Stimulated activated CD4-positive, alpha-beta T cell treated with anti-CD3 and anti-CD28 coated beads, Interleukin-1b, Interleukin-23, amount 100 ng/mL, for 24 hours (primary cell): Measurements from ENCODE around the gene WWC1.

Experiments used
- DNase-seq, 4 experiments: peaks; one replicate each; pipeline ENCODE4 v3.0.0-alpha.2; 2020; ENCODE audit warnings: low read depth in 4 of 4, low spot score in 1 of 4

The WWC1 gene

DNA sequence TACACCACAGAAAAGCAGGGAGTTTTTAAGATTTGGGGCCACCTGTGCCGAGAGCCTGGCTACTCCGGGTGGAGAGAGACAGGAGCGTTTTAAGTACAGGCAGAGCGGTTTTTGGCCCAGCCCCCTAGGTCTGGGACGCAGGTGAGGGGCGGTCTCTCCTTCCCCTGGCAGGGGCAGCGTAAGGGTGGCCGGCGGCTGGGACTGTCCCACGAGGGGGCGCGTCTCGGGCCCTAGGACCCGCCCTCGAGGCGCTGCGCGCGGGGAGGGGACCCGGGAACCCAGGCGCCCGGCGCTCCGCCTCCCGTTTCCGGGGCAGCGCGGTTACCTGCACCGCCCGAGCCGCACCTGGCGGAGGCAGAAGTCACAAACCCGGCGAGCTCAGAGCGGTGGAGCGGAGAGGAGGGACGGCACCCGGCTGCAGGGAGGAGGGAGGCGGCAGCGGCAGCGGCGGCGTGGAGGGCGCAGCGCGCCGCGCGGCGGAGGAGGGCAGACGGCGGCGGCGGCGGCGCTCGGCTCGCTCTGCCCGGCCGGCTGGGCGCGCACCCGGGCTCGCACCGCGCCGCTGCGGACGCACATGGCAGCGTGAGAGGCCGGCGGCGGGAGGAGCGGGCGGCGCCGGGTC, at the start of gene WWC1:
Gene WWC1, plus strand, starts transcription at position 304 of the 622 bp plus-strand sequence. CDS start 508 bp downstream, outside the sequence.
- peak in 3 of 4 experiments; percentile 7 to 21 (median 18) for DNase-seq

GRCh38 chr5:168244838-168245559, 46.4 kb upstream of the WWC1 start:
- no peak for DNase-seq

DNA sequence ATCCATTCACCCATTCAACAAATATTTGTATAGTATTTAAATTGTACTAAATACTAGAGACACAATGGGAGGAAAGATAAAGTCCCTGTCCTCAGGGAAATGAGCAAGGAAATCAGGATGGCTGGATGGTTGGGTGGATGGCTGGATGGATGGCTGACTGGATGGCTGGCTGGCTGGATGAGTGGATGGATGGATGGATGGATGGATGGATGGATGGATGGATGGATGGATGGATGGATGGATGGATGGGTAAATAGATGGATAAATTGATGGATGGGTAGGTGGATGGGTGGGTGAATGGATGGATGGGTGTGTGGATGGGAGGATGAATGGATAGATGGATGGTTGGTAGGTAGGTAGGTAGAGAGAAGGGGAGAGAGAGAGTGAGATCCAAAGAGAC, 41.5 kb upstream of the WWC1 start:
- no peak for DNase-seq

- no peak for DNase-seq
These were observed 40.2 kb upstream of the WWC1 start for GRCh38 chr5:168251259-168251658.

DNA sequence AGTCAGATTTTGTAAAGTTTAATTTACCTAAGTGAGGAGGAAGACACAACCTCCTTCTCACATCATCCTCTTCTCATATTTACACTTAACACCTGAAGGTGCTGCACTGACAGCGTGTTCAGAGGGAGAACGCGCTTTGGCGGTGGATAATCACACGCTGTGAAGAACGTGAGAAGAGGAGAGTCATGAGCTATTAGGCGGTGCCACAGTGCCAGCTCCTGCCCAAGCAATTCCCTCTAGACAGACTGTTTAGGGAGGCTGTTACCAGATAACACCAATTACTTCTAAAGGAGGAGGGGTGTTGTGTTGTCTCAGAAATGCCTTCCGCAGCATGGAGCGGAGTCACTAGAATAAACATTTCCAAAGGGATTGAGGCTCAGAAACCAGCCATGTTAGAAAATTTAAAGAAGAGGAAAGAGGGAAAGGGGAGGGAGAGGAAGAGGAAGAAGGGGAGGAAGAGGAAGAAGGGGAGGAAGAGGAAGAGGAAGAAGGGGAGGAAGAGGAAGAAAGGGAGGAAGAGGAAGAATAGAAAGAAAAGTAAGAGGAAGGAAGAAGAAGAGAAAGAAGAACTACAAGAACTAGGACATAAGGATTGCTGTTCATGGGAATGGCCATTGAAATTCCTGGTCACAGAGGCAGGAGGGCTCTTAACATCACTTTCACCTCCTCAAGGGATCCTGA, 37.3 kb upstream of the WWC1 start:
- no peak for DNase-seq

- no peak for DNase-seq
These were observed 30.9 kb upstream of the WWC1 start for GRCh38 chr5:168260353-168261226.

DNA sequence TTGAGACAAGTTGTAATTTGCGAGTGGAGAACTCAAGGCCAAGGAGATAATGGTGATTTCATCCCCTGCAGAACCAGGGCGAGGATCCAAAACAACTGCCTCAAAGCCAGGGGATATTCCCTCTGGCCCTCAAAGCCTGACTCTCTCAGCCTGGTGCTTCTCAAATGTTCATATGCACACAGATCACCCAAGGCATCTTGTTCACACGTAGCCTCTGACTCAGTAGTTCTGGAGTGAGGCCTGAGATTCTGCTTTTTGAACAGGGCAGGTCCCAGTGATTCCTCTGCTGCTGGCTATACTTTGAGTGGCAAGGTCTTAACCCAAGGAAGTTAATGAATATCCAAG, 30.2 kb upstream of the WWC1 start:
- DNase-seq: no peak

DNA sequence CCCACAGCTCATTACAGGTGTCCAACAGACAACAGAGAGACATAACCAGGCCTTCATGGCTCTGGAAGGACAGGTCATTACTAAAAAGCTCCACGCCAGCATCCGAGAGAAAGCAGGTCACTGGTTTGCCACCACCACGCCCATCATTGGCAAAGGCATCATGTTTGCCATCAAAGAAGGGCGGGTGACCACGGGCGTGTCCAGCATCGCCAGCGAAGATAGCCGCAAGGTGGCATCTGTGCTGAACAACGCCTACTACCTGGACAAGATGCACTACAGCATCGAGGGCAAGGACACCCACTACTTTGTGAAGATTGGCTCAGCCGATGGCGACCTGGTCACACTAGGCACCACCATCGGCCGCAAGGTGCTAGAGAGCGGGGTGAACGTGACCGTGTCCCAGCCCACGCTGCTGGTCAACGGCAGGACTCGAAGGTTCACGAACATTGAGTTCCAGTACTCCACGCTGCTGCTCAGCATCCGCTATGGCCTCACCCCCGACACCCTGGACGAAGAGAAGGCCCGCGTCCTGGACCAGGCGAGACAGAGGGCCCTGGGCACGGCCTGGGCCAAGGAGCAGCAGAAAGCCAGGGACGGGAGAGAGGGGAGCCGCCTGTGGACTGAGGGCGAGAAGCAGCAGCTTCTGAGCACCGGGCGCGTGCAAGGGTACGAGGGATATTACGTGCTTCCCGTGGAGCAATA, 29.3 kb upstream of the WWC1 start:
- DNase-seq: no peak

- no peak for DNase-seq
These were observed 28.3 kb upstream of the WWC1 start for GRCh38 chr5:168263121-168263520.

GRCh38 chr5:168266016-168266415, 25.4 kb upstream of the WWC1 start:
- no peak for DNase-seq

GRCh38 chr5:168268949-168269936, 22.2 kb upstream of the WWC1 start:
- DNase-seq: peak; percentile 32 to 59 (median 52)

DNA sequence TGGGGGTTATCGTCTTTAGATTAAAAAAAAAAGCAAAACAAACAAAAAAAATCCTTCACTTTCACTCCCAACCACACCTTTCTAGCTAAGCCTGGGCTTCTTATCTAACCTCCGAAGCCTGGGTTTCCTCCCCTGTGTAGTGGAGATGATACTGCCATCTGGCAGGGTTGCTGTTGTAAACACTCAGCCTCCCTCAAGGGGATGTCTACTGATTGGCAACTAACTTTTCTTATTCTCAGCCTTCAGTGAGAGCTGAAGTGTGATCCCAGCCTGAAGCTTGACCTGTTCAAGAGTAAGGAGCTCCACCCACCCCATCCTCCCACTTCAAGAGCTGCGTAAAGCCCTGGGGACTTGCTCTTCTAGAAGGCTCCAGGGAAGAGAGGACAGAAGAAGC, 21.5 kb upstream of the WWC1 start:
- DNase-seq: no peak

DNA sequence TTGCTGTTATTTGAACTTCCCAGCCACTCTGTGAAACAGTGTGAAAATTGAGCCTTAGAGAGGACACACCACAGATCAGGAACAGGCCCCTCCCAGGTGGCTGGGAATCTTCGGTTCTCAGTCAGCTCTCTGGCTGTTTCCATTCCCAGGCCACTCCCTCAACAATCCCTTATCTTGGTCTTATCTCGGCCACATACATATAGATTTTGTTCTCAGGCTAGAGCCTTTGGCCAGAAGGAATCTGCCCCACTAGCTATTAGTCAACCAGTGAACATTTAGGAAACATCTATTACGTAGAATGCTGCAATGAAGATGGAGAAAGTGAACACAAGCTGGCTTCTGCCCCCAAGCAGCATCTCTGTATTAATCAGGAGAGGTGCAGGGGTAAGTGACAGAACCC, 21.0 kb upstream of the WWC1 start:
- no peak for DNase-seq

DNA sequence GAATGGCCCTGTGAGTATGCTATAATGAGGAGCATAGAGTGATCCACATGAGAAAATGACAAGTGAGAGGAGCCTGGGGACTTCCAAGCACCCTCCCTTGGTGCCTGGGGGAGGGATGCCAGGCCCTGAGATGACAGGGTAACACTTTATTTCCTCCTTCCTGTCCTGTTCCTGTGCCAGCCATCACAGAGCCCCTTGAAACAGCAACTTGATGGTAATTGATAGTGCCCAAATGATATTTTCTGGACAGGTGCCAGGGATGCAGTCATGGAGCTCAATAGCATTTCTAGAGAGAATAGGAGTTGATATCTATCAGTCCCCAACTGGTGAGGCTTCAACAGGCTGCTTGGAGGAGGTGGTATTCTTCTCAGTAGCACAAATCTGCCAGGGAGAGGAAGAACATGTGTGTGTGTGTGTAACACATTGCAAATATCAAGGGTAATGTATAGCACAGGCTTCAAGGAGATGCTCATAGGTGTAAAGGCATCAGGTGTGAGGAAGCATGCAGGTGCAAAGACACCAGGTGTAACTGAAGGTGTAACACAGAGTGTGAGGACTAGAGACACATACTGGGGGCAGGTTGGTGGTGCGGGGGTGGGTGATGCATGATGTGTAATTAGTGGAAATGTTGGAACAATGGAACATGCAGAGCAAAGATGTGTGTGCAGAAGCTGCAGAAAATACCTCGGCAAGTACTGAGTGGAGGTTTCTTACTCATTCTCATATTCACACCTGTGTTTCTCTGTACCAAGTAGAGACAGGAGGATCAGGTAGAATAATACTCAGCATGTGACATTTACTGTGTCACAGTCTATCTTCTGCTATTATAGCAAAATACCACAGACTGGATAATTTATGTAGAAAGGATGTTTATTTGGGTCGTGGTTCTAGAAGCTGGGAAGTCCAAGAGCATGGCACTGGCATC, 18.1 kb upstream of the WWC1 start:
- no peak for DNase-seq

- DNase-seq: no peak
These were observed 17.0 kb upstream of the WWC1 start for GRCh38 chr5:168274406-168274805.

GRCh38 chr5:168275940-168276339, 15.5 kb upstream of the WWC1 start:
- no peak for DNase-seq

DNA sequence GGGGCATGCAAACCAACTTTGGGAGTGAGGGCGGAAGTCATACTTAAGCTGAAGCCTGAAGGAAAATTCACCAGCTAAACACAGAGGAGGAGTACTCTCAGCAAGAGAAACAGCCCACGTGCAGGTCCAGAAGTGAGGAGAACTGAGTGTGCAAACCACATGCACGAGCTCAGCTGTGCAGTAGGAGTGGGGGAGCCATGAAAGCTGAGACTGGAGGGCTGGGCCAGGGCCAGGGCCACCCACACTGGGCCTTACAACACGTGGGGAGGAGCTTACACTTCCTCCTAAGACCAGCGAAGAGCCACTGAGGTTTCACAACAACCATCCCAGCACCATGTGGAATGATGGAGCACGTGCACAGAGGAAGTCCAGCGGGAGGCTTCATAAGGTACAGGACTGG, 9.3 kb upstream of the WWC1 start:
- no peak for DNase-seq

GRCh38 chr5:168284809-168285208, 6.6 kb upstream of the WWC1 start:
- DNase-seq: no peak

DNA sequence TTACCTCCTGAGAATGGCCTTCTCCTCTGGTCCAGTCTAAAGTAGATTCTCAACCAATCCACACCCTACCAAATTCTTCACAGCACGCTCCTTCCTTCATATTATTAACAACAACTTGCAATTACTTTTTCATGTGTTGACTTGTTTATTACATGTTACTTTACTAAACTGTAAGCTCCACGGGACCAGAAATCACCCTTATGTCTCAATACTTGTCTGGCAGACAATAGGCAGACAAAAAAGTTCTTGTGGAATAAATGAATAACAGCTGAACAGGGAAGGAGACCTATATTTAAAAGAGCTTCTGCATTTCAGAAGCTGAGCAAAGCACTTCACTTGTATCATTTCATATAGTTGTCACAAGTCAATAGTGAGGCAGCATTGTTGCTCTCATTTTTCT, 5.7 kb upstream of the WWC1 start:
- DNase-seq: no peak
